ENCODE results near the gene POU2AF1. TPM values are rescaled to one million over a fixed set of nuclear protein-coding genes. Genes with fewer than 3 reads are reported as not detected.

POU2AF1 gene
- total RNA-seq, 6 donors from 2014 or later = 1.3 to 42.1 (median 4.0) TPM

DNA sequence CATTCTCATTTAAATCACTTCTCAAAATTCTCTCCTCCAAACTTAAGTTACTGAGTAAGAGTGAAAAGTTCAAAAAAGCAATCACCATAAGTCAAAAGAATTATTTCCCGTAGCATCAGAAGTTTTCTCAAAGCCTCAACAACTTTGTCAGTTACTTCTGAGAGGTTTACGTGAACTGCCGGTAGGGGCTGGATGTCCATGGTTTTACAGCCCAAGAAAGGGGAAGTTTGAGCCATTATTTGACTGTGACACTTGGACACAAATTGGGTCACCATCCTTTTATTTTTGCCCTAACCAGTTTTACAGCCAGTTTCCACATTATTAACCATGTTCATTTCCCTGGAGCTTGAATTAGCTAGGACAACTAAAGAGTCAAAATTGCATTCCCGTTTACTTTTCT lies 73.2 kb downstream of the POU2AF1 start:
- no peak for DNase-seq
- 76 to 84% methylated on average over 4 of the region's 4 CpGs for WGBS, 2 donors
- no peak overlapping the region for H3K4me3 ChIP-seq
- ATAC-seq (ENCODE audit: low FRiP score in 2 of 2) = no peak
- no peaks in the 10 kb centered on the region for H3K9me3 ChIP-seq
- no peaks in the 10 kb centered on the region for H3K27me3 ChIP-seq
- H3K36me3 ChIP-seq = no peaks in the 10 kb centered on the region
- H3K27ac ChIP-seq = no peak overlapping the region
- peaks cover 0 to 11% (median 10%) of the 10 kb centered on the region in 4 donors for H3K4me1 ChIP-seq
- TF ChIP-seq EP300 (IDR thresholded peaks at IDR 0.05) (no peak), POLR2A (IDR thresholded peaks at IDR 0.05) (no peak), POLR2AphosphoS5 (IDR thresholded peaks at IDR 0.05) (no peak)
- TF ChIP-seq, protein P1, sequence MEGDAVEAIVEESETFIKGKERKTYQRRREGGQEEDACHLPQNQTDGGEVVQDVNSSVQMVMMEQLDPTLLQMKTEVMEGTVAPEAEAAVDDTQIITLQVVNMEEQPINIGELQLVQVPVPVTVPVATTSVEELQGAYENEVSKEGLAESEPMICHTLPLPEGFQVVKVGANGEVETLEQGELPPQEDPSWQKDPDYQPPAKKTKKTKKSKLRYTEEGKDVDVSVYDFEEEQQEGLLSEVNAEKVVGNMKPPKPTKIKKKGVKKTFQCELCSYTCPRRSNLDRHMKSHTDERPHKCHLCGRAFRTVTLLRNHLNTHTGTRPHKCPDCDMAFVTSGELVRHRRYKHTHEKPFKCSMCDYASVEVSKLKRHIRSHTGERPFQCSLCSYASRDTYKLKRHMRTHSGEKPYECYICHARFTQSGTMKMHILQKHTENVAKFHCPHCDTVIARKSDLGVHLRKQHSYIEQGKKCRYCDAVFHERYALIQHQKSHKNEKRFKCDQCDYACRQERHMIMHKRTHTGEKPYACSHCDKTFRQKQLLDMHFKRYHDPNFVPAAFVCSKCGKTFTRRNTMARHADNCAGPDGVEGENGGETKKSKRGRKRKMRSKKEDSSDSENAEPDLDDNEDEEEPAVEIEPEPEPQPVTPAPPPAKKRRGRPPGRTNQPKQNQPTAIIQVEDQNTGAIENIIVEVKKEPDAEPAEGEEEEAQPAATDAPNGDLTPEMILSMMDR (IDR thresholded peaks at IDR 0.05) = no peak

DNA sequence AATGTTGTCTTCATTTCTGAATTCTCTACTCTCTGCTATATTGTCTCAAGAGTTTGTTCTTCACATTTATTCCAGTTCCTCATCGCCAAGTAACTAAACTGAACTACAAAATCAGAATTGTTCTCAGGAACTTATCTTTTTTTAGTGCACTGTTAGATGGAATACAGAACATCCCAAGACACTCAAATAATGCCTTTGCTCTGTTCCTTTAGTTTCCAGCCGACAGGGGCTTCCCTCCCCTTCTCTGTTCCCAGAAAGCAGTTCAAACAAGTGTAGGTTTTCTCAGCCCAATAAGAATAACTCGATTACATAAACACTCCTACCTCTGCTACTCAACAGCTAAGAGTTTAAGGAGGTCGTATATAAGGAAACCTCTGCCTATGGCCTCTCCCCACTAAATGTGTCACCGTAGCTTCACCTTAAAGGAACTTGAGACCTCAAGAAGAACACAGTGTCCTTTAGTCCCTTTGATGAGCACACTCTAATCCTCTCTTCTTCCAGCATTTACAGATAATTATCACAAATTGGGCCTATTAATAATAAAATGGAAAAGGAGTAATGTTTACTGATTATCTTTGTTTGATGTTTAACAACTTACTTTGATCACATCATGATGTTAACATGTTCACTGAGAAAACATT lies 73.8 kb downstream of the POU2AF1 start:
- H3K36me3 ChIP-seq = no peaks in the 10 kb centered on the region
- DNase-seq (no peak), ATAC-seq (ENCODE audit: low FRiP score in 2 of 2) (no peak)
- H3K4me3 ChIP-seq = peak overlapping the region in 1 of 4 donors; percentile 17
- no peaks in the 10 kb centered on the region for H3K9me3 ChIP-seq
- peak overlapping the region in 1 of 4 donors; percentile 29 for H3K27ac ChIP-seq
- WGBS, 2 donors = 65 to 70% methylated on average over 5 of the region's 5 CpGs
- H3K4me1 ChIP-seq = peaks cover 0 to 17% (median 15%) of the 10 kb centered on the region in 4 donors
- no peaks in the 10 kb centered on the region for H3K27me3 ChIP-seq
- peak in 1 of 4 donors; percentile 3 for TF ChIP-seq POLR2A (IDR thresholded peaks at IDR 0.05)
- TF ChIP-seq, protein P1 (IDR thresholded peaks at IDR 0.05) = no peak
- TF ChIP-seq POLR2AphosphoS5 (IDR thresholded peaks at IDR 0.05) = no peak
- no peak for TF ChIP-seq EP300 (IDR thresholded peaks at IDR 0.05)

DNA sequence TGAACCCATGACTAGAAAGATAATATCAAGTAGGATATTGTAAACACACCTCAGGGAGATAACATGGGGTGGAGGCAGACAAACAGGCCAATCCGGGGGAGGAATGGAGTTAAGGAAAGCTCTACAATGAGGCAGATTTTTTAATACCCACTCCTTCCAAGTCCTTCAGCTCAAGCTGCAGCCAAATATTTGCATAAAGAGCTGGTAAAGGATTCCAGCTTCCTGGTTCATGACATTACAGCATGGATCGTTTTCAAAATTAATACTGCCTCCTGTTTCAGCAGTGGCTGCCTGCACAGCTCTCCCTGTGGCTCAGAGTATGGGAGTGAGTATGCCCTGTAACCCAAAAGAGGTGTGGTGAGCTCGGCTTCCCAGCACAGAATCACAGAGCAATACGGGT lies 75.6 kb downstream of the POU2AF1 start:
- H3K36me3 ChIP-seq = no peaks in the 10 kb centered on the region
- peaks cover 3 to 34% (median 27%) of the 10 kb centered on the region in 4 donors for H3K4me1 ChIP-seq
- TF ChIP-seq POLR2A (IDR thresholded peaks at IDR 0.05) (peak in 1 of 4 donors; percentile 67), POLR2AphosphoS5 (IDR thresholded peaks at IDR 0.05) (peak in 1 of 2 donors; percentile 46), EP300 (IDR thresholded peaks at IDR 0.05) (peak in 1 of 4 donors; percentile 57)
- TF ChIP-seq, protein P1 (IDR thresholded peaks at IDR 0.05) = no peak
- H3K27ac ChIP-seq = peak overlapping the region; percentile 46 to 93 (median 64)
- H3K9me3 ChIP-seq = no peaks in the 10 kb centered on the region
- ATAC-seq (ENCODE audit: low FRiP score in 2 of 2) = peak; percentile 38 to 90
- DNase-seq = peak in 1 of 2 donors; percentile 72
- WGBS, 2 donors = 45 to 46% methylated on average over 4 of the region's 4 CpGs
- H3K4me3 ChIP-seq = peak overlapping the region in 2 of 4 donors; percentile 17
- H3K27me3 ChIP-seq = peaks cover 0 to 13% (median 0%) of the 10 kb centered on the region in 4 donors

DNA sequence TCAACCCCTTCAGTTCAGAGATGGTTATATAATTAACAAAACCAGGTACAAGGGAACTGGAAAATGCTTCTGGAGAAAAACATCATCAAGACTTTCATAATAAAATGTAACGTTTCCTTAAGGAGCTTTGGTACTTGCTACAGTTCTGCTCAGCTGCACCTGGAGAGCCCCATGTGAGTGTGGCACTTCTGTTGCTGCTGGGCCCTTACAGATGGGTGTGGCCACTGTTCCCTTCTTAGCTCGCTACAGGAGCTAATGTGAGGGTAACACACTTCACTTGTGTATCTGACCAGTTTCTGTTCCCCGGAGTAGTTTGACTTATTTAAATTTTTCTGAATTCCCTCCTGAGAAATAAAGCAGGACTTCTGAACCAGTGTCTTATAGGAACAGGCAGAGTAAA lies 76.8 kb downstream of the POU2AF1 start:
- DNase-seq = peak in 1 of 2 donors; percentile 92
- peak in 1 of 2 donors; percentile 82 for ATAC-seq (ENCODE audit: low FRiP score in 2 of 2)
- WGBS, 2 donors = 50 to 60% methylated on average over 3 of the region's 3 CpGs
- Histone ChIP-seq H3K4me1 (peaks cover 3 to 39% (median 29%) of the 10 kb centered on the region in 4 donors), H3K4me3 (peak overlapping the region in 1 of 4 donors; percentile 7), H3K9me3 (no peaks in the 10 kb centered on the region), H3K27me3 (peaks cover 0 to 14% (median 0%) of the 10 kb centered on the region in 4 donors), H3K36me3 (no peaks in the 10 kb centered on the region), H3K27ac (peak overlapping the region; percentile 46 to 93 (median 64))
- TF ChIP-seq, protein P1 (IDR thresholded peaks at IDR 0.05) = no peak
- peak in 1 of 2 donors; percentile 46 for TF ChIP-seq POLR2AphosphoS5 (IDR thresholded peaks at IDR 0.05)
- peak in 1 of 4 donors; percentile 40 for TF ChIP-seq EP300 (IDR thresholded peaks at IDR 0.05)
- TF ChIP-seq POLR2A (IDR thresholded peaks at IDR 0.05) = peak in 2 of 4 donors; percentile 32 to 40

Small RNA genes within 50 kb of the gene (small RNA-seq; reads per million reads assigned to genes)
- 0 reads per million in 4 donors for gene MIR4491
- gene RNU2-60P = 0 reads per million in 4 donors

Other genes with a start within 250 kb of the POU2AF1 start
- under 1 TPM in 1 of 6 donors, not detected in 5; 0.24 TPM for gene POU2AF2, start 133.6 kb downstream of the POU2AF1 start, total RNA-seq
- gene POU2AF3, start 80.7 kb downstream of the POU2AF1 start, total RNA-seq = 10 to 100 TPM in 1 of 6 donors, 1 to 10 TPM in 5; 1.7 to 12.6 (median 3.6) TPM
- 1 to 10 TPM in 2 of 6 donors, under 1 TPM in 1, not detected in 3; 0.24 to 4.1 (median 1.1) TPM for gene BTG4, start 133.1 kb upstream of the POU2AF1 start, total RNA-seq
- 10 to 100 TPM in 1 of 6 donors, 1 to 10 TPM in 4, under 1 TPM in 1; 0.37 to 59.0 (median 8.1) TPM for gene HOATZ, start 135.5 kb upstream of the POU2AF1 start, total RNA-seq
- 10 to 100 TPM in 4 of 6 donors, 1 to 10 TPM in 2; 3.1 to 46.6 (median 13.9) TPM for gene LAYN, start 161.4 kb upstream of the POU2AF1 start, total RNA-seq
- gene SIK2, start 223.2 kb upstream of the POU2AF1 start, total RNA-seq = 10 to 100 TPM; 23.0 to 35.9 (median 27.6) TPM